HepG2 (cell line): Measurements from ENCODE around the gene ESRP2. TPM values are rescaled to one million over a fixed set of nuclear protein-coding genes. Genes with fewer than 3 reads are reported as not detected.

ENCODE experiments used
- ATAC-seq: fragments of 200-7000 bp; cut with Tn5 transposase; 3 replicates; pipeline ENCODE4 v1.9.1; 2020; ENCODE audit warnings: mild to moderate bottlenecking, moderate library complexity
- BruUV-seq: library from RNA; stranded (reverse); fragments of 400-500 nt; replicated peaks from 2 replicates; lab custom pipeline; 2021; lab: Mats Ljungman, UMichigan
- CTCF ChIA-PET: fragments of 300-600 bp; formaldehyde crosslinking; extraction: SDS; loops from one replicate; lab custom pipeline; 2021; ENCODE audit warnings: low total read pairs, inconsistent platforms, low intra/inter-chr PET ratio; lab: Yijun Ruan, JAX
- POLR2A ChIA-PET: fragments of 350-600 bp; sonication (Branson Sonifier 250); formaldehyde crosslinking; loops from one replicate; lab custom pipeline; 2020; ENCODE audit warnings: antibody characterized with exemption, inconsistent platforms; lab: Yijun Ruan, JAX
- DNase-seq: peaks from one replicate; pipeline ENCODE4 v3.0.0-alpha.2; 2015; ENCODE audit warnings: low spot score
- FAIRE-seq: peaks from 3 replicates; lab custom pipeline; 2011; peaks lifted over from hg19 to GRCh38; lab: Jason Lieb, UNC
- H2AFZ ChIP-seq: one replicate; pipeline ENCODE4 v1.6.1; 2011; ENCODE audit warnings: low read length, inconsistent platforms
- H3K27ac ChIP-seq: fragments of 300-600 bp; 3 replicates; pipeline ENCODE4 v1.8.0; 2011; ENCODE audit warnings: mixed run types, mild to moderate bottlenecking, mixed read lengths, low read length, inconsistent platforms; ENCODE audit not compliant: insufficient read depth; ENCODE audit errors: extremely low read length
- H3K27me3 ChIP-seq, 2 experiments: fragments of 200-600 bp in 1 of 2; 2 replicates in 1 of 2; 3 replicates in 1 of 2; pipeline versions ENCODE4 v1.6.0 to v1.8.0; 2011; ENCODE audit warnings: low read length in 2 of 2, mild to moderate bottlenecking in 2 of 2, moderate library complexity in 2 of 2, inconsistent platforms in 1 of 2; ENCODE audit not compliant: insufficient read depth in 2 of 2, control insufficient read depth in 1 of 2
- H3K36me3 ChIP-seq, 2 experiments: fragments of 200-600 bp in 1 of 2; replicated peaks in 1 of 2; 2 replicates in 1 of 2; 3 replicates in 1 of 2; pipeline versions ENCODE4 v1.5.1 to v1.8.0; 2011; ENCODE audit warnings: low read length in 2 of 2, inconsistent platforms in 1 of 2; ENCODE audit not compliant: insufficient read depth in 2 of 2, control insufficient read depth in 1 of 2
- H3K4me1 ChIP-seq: 2 replicates; pipeline ENCODE4 v1.5.1; 2012; ENCODE audit warnings: low read length, inconsistent platforms; ENCODE audit not compliant: insufficient read depth
- H3K4me2 ChIP-seq: 2 replicates; pipeline ENCODE4 v1.6.0; 2011; ENCODE audit warnings: low read depth, low read length, inconsistent platforms
- H3K4me3 ChIP-seq, 3 experiments: fragments of 200-600 bp in 1 of 3; sonication (generic), shearing (Covaris generic) in 1 of 3; replicated peaks in 1 of 3; 2 replicates each; pipeline ENCODE4 v1.5.1; 2011 to 2016; ENCODE audit warnings: low read length in 3 of 3, inconsistent platforms in 2 of 3, low read depth in 2 of 3, mild to moderate bottlenecking in 2 of 3, control low read depth in 1 of 3, mixed read lengths in 1 of 3; ENCODE audit not compliant: insufficient read depth in 1 of 3
- H3K79me2 ChIP-seq: one replicate; pipeline ENCODE4 v1.6.1; 2011; ENCODE audit warnings: low read length, inconsistent platforms; ENCODE audit not compliant: insufficient read depth
- H3K9ac ChIP-seq: 2 replicates; pipeline ENCODE4 v1.6.0; 2011; ENCODE audit warnings: mild to moderate bottlenecking, low read depth, low read length, inconsistent platforms; ENCODE audit not compliant: insufficient read depth
- H3K9me3 ChIP-seq: 2 replicates; pipeline ENCODE4 v1.5.1; 2012; ENCODE audit warnings: mild to moderate bottlenecking, low read length
- H4K20me1 ChIP-seq: 2 replicates; pipeline ENCODE4 v1.6.0; 2011; ENCODE audit warnings: inconsistent platforms, mild to moderate bottlenecking, low read length, moderate library complexity; ENCODE audit not compliant: insufficient read depth
- FOXO4 ChIP-seq: sonication (generic); formaldehyde crosslinking; conservative IDR thresholded peaks from 2 replicates; pipeline ENCODE4 v1.8.1; 2023; ENCODE audit warnings: missing genetic modification reagents
- MTA1 ChIP-seq: sonication (generic); formaldehyde crosslinking; IDR thresholded peaks from 2 replicates; pipeline ENCODE4 v1.4.0; 2020; ENCODE audit warnings: missing genetic modification reagents, mild to moderate bottlenecking, borderline replicate concordance
- NR2F1 ChIP-seq, 2 experiments: fragments of 450-650 bp in 1 of 2; formaldehyde crosslinking in 1 of 2; IDR thresholded peaks; 2 replicates each; pipeline versions ENCODE4 v1.5.0 to v1.6.1; 2016 to 2020; ENCODE audit warnings: mild to moderate bottlenecking in 1 of 2, missing compliant biosample characterization in 1 of 2, missing genetic modification reagents in 1 of 2, moderate library complexity in 1 of 2
- PBX2 ChIP-seq: IDR thresholded peaks from 2 replicates; pipeline ENCODE4 v1.6.1; 2016; ENCODE audit warnings: control low read depth
- SMAD1 ChIP-seq: sonication (generic); formaldehyde crosslinking; IDR thresholded peaks from 2 replicates; pipeline ENCODE4 v1.4.0; 2020; ENCODE audit warnings: missing genetic modification reagents, low read depth, mild to moderate bottlenecking, borderline replicate concordance
- ZBTB42 ChIP-seq: sonication (generic); formaldehyde crosslinking; IDR thresholded peaks from 2 replicates; pipeline ENCODE4 v1.5.0; 2020; ENCODE audit warnings: mild to moderate bottlenecking, missing genetic modification reagents
- ZNF138 ChIP-seq: sonication (generic); formaldehyde crosslinking; IDR thresholded peaks from 2 replicates; pipeline ENCODE4 v1.5.0; 2020; ENCODE audit warnings: mild to moderate bottlenecking, low read depth, missing genetic modification reagents
- ZNF274 ChIP-seq: sonication (generic); formaldehyde crosslinking; IDR thresholded peaks from 2 replicates; pipeline ENCODE4 v1.5.1; 2020; ENCODE audit warnings: mild to moderate bottlenecking, missing genetic modification reagents
- ZNF496 ChIP-seq: sonication (generic); formaldehyde crosslinking; IDR thresholded peaks from 2 replicates; pipeline ENCODE4 v1.8.1; 2023; ENCODE audit warnings: mild to moderate bottlenecking, moderate library complexity, missing genetic modification reagents; ENCODE audit not compliant: insufficient replicate concordance
- ZNF839 ChIP-seq: sonication (generic); formaldehyde crosslinking; IDR thresholded peaks from 2 replicates; pipeline ENCODE4 v1.4.0; 2020; ENCODE audit warnings: missing genetic modification reagents, mild to moderate bottlenecking, borderline replicate concordance
- WGBS: methylation state at CpG from one replicate; pipeline ENCODE4 v1.1.6; 2017; ENCODE audit warnings: low lambda C conversion rate; 5-methylcytosine and 5-hydroxymethylcytosine counted together
- in situ Hi-C: cut with HindIII; loops from 2 replicates; pipeline ENCODE4 v1.10.0; 2017; ENCODE audit warnings: low pct_unique_long_range_greater_than_20kb; ENCODE audit not compliant: extremely low pct_ligation_motif_present
- intact Hi-C: fragments of 100-400 bp; cut with micrococcal nuclease; formaldehyde crosslinking; loops from one replicate; pipeline ENCODE4 v1.10.0; 2022; ENCODE audit not compliant: unreplicated experiment
- polyA plus RNA-seq, 8 experiments: library from polyadenylated mRNA; depleted of rRNA in 3 of 8; stranded (reverse) in 7 of 8; unstranded in 1 of 8; fragments of >200 nt; fragmentation: Illumina TruSeq in 4 of 8; extraction: Trizol in 4 of 8; gene quantifications; 2 replicates each; pipeline versions ENCODE4 v1.2.1 to v1.2.3, GENCODE V29; 2011 to 2016; ENCODE audit warnings: low read depth in 4 of 8, missing spikeins in 1 of 8, mixed read lengths in 1 of 8; ENCODE audit not compliant: insufficient read depth in 1 of 8
- total RNA-seq, 5 experiments: library from RNA; depleted of rRNA; stranded (reverse); fragments of >200 nt; fragmentation: Illumina TruSeq; extraction: Trizol; gene quantifications; 2 replicates each; pipeline ENCODE4 v1.2.3, GENCODE V29; 2016; ENCODE audit warnings: low read depth in 1 of 5

Gene ESRP2
- total and polyA plus RNA-seq, 2 of the 13 experiments (the other 11 are each of a cell fraction or from before 2014, with no cell fraction given), result 21.1 to 32.4 TPM

GRCh38 chr16:68284847-68285246, 48.9 kb upstream of the ESRP2 start (continued):
- TF ChIP-seq PBX2, result no peak
- TF ChIP-seq ZNF274 (CRISPR knock-in tag), result no peak
- no peak for TF ChIP-seq NR2F1 (CRISPR knock-in tag; IDR thresholded peaks at IDR 0.05)
- no peak for TF ChIP-seq ZNF839 (CRISPR knock-in tag)
- no peak for TF ChIP-seq SMAD1

- BruUV-seq, result no TSS peak
- Histone ChIP-seq H3K27ac (peak overlapping the region; percentile 3), H3K4me2 (no peak overlapping the region), H3K9ac (no peak overlapping the region), H3K79me2 (peaks cover 46% of the 10 kb centered on the region), H3K36me3 (peaks cover 16 to 54% of the 10 kb centered on the region in 2 experiments), H3K9me3 (no peaks in the 10 kb centered on the region), H3K4me1 (peaks cover 77% of the 10 kb centered on the region), H3K27me3 (no peaks in the 10 kb centered on the region)
- ATAC-seq, result no peak
- no peak for DNase-seq
- WGBS, result 88% methylated on average over 9 of the region's 9 CpGs
- TF ChIP-seq FOXO4 (CRISPR knock-in tag) (no peak), ZBTB42 (CRISPR knock-in tag) (no peak), ZNF496 (CRISPR knock-in tag) (no peak), ZNF138 (no peak), MTA1 (no peak)
- TF ChIP-seq, all 625 proteins: peak for 0
- ChIA-PET CTCF (no interaction called here), POLR2A (interaction anchor here (0.9 to 4.3 kb wide), 7 partner anchors 8 to 47 kb away, joined by 3 to 22 read pairs (median 5); partner anchors contain the start of genes ESRP2, PRMT7, SLC7A6 and SLC7A6OS)
- Histone ChIP-seq H4K20me1 (no peaks in the 10 kb centered on the region), H2AFZ (no peak overlapping the region), H3K4me3 (no peak overlapping the region)
- no peak for FAIRE-seq
- in situ Hi-C loops, result no loop called here
- intact Hi-C loops, result no loop called here
Observed at GRCh38 chr16:68283801-68284598, 48.1 kb upstream of the ESRP2 start.
